Stimulated activated naive CD8-positive, alpha-beta T cell treated with anti-CD3 and anti-CD28 coated beads, Interleukin-15, Interleukin-2, amounts not matched to agents 100 U/mL and 50 U/mL, for 24 hours (primary cell): ENCODE measurements around the gene AKT1.

ENCODE experiments used
- ATAC-seq: fragments of 150-1000 bp; cut with Tn5 transposase; one replicate; pipeline ENCODE4 v1.10.0; 2021
- DNase-seq: peaks from one replicate; pipeline ENCODE4 v3.0.0; 2021

The AKT1 gene

GRCh38 chr14:104723651-104724406 is 71.7 kb downstream of the AKT1 start, which contains the start of gene ADSS1:
Gene ADSS1, plus strand, starts transcription at chr14:104724229. Its CDS starts 42 bp downstream, at chr14:104724271.
- peak; percentile 68 for DNase-seq
- peak; percentile 69 for ATAC-seq

- ATAC-seq = no peak
- DNase-seq = no peak
Observed at GRCh38 chr14:104722938-104723650, 72.5 kb downstream of the AKT1 start.

DNA sequence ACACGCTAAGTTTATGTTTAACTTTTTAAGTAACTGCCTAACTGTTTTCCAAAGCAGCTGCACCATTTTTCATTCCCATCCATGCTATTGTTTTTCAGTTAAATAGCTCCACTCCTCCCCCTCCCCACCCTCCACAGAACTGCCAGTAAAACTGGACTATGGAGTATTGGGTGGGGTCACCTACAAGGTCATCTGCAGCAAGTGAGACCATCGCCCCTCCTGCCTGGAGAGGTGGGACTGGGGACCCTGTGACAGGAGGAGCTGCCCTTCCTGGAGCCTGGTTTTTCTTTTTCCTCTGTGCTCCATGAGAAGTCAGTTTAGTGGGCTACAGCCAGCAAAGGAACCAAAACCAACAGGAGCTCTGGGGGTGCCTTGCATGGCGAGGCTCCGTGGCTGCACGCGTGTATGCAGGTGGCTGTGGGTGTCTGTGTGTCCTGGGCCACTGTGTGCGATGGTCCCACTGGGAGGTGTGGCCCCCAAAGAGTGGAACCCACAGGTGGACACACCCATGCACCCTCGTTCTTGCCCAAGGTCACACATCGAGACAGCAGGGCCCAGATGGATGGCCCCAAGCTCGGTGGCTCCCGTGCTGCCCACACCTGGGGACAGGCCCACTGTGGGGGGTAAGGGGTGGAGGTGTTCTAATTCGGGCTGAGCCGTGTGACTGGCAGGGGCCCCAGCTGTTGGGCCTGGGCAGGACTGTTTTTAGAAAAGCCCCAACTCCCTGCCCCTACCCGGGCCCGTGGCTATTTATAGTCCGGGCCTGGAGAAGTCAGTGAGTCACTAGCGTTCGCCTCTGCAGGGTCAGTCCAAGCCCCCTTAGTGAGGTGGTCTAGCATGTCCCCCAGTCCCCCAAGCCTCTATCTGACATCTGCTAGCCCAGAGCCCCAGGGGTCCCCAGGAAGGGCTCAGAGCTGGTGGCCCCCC is 73.8 kb downstream of the AKT1 start:
- ATAC-seq = no peak
- no peak for DNase-seq
